CD4-positive, alpha-beta T cell treated with Interleukin-4 for 4 hours (primary cell): ENCODE measurements around the gene CDK5RAP2.

ENCODE experiments used
- DNase-seq: peaks from one replicate; pipeline ENCODE4 v3.0.0-alpha.2; 2020

The CDK5RAP2 gene

DNA sequence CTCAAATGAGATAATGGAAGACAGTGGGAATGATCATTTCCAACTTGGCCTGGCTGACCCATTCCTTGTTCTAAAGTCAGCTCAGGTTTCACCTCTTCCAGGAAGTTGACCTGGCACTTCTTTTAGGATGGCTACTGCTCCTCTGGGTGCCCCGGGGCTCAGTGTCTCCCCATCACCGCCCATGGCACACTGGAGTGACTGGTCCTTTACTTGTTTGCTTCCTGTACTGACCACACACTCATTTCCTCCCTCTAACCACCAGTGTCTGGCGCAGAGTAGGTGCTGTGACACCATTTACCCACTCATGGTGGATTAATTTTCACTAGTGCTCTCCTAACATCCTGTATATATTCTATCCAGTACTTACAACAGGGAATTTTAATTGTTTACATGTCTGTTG is 183.5 kb downstream of the CDK5RAP2 start:
- DNase-seq, result no peak

GRCh38 chr9:120395376-120395775 is 184.6 kb downstream of the CDK5RAP2 start:
- DNase-seq, result no peak

DNA sequence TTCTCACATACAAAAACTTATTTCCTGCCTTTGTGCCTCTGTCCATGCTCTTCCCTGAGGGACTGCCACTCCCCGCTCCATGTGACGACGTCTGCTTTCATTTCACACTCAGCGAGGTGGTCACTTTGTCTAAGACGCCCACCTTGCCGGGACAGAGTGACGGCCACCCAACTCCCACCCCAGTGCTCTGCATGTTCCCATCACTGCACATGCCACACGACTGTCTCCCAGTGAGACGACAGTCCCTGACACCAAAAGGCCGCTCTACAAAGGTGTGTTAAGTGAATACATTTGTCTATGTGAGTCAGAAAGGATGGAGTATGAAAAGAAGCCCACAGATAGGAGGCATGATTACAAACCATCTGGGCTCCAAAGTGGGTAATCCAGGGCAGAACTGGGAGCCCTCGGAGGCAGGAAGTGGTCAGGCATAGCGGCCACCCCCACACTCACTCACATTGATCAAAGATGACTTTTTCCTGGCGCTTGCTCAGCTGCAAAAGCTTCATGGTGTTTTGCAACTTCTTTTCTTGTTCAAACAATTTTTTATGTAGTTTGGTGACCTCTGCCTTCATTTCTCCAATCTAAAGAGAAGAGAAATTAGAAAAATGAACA is 185.8 kb downstream of the CDK5RAP2 start:
- peak; percentile 6 for DNase-seq

DNA sequence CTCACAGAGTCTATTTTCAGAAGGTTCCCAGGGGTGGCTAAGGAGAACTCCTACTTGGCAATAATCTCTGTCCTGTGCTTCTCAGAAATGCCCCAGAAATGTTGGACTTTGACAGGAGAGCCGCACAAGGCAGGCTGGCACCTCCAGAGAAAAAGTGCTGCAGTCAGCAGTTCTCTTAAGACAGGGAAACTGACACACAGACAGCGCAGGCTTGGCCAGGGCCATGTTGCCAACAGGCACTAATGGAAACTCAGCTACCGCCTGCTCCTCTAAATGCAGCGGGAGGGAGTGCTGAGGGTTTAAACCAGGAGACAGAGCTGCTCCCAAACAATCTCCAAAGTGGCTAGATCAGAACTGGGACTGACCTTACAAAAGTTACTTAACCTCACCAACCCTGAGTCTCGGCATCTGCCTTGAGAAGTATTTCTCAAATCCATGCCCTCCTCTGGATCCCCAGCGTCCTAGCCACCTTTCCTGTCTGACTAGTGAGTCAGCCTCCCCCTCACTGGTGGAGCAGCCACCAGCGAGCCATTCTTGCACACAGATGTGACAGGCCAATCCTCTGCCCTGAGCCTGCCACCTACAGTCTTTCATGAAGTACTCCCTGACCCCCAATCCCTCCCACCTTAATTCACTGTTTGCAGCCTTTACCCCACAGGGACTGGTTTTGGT is 186.4 kb downstream of the CDK5RAP2 start:
- DNase-seq, result no peak

DNA sequence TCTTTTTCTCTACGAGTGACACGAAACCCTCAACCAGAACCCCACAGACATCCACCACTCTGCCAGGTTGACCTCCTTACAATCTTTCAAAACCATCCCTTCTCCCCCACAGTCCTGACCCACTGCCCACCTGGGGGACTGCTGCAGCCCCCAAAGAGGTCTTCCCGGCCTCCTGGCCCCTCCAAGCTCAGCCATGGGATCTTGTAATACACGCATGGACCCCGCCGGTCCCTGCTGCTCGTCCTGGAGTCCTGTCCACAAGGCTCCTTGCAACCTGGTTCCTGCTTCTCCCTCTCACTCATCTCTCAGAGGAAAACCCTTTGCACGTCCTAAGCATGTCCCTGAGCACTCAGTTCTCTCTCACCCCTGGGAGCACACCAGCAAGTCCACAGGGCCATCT is 187.3 kb downstream of the CDK5RAP2 start:
- DNase-seq, result no peak

DNA sequence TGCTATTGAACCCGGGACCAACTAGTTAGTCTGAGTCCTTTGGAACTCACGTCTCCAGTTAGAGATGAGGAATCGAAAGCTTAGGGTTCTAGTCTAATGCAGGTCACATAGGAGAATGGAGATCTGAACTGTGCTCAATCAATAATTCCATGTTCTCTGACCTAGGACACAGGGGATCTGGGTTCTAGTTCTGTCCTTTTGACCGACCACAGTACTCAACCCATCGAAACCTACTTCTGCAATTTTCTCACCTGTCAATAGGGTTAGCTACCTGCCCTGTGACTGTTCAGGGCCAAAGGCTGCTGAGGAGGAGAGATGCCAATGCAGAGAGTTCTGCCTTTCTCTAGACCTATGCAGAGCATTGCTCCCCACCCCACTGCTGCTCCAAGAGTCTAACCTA is 187.7 kb downstream of the CDK5RAP2 start:
- DNase-seq, result no peak

- no peak for DNase-seq
Measured at GRCh38 chr9:120391691-120392090, 188.3 kb downstream of the CDK5RAP2 start.

DNA sequence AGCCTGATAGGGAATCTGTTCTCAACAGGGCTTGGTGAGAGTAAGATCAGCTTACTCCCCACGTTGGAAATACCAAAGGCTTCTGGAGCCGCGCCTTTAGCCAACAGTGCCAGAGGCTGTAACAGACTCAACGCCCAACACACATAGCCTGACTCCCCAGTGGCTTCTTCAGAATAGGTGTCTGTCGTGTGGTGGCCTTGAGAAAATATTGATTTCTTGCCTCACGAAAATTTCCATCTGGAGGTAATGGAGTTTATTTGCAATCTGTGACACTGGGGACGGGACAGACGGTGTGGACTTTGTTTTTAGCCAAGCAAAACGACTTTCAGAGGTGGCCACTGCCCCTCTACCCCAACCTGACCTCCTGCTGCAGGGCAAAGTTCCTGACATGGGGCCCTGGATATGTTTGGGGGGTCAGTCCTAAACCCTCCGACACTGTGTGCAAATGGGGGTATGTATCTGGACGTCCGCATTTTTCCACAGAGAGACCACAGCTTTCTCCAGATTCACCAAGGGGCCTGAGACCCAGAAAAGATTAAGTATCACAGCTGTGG is 189.3 kb downstream of the CDK5RAP2 start:
- no peak for DNase-seq

- no peak for DNase-seq
Measured at GRCh38 chr9:120389867-120390266, 190.1 kb downstream of the CDK5RAP2 start.

GRCh38 chr9:120389300-120389699 is 190.7 kb downstream of the CDK5RAP2 start:
- DNase-seq, result no peak

DNA sequence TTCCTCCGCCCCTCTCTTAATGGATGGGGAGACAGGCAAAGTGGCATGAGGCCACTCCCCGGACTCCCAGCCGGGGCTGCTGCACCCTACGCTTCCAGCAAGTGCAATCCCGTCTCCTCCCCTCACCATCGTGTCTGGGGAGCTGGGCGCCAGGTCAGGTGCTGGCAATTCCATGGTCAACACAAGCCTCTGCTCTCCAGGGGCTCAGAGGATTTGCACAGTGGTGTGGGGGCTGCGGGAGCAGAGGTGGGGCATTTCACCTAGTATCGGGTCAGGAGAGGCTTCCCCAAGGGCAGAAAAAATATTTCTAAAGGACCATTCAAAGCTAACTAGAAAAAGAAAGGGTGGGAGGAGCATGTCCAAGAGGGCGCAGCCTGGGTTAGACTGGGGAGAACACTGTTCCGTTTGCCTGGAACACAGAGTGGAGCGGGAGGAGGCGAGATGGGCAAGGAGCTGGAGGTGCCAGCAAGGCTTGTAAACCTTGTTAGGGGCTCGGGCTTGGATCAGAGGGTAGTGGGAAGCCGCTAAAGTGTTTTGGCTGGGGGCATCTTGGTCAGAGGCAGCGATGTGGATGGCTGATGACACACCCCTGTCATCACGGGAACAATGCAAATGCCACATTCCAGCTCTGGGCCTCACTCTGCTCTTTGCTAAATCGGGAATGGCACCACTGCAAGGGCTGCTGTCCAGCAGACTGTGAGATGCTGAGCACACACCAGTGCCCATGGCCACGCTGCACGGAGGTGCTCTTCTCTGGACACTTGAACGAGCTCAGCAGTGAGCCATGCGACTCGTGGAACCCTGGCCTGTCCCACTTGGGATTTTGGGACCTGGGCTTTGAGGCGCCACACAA is 191.7 kb downstream of the CDK5RAP2 start:
- no peak for DNase-seq

DNA sequence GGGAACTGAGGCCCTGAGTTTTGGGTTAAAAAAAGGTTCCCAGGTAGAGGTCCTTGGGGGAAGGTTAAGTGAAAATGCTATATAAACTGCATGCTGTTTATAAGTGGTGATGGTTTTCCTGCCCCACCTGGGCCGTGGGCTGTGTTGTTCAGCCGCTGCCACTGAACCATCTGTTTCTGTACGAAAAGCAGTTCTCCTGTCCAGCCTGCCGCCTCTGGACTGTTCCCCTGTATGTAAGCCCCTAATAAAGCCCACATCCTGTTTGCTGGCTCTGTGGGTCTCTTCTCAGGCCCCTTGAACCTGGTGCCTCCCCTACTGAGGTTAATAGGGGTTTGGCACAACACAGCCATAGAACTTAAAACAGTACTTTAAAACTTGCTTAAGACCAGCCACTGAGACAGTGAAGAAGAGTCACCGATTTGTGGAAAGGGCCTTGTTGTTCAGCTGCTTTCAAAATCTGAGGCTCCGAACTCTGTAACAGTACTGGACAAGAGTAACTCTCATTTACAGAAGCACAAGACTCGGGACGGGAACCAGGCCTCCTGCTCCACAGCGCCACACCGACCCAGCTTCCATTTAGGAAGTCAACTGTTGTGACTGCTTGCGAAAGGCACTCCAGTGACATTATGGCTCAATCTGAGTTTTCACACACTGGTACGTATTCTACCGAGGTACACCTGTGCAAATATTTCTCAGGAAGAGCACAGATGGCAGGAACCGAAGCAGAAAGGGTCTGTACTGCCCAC is 192.5 kb downstream of the CDK5RAP2 start:
- DNase-seq, result no peak

GRCh38 chr9:120386390-120387131 is 193.4 kb downstream of the CDK5RAP2 start:
- no peak for DNase-seq

DNA sequence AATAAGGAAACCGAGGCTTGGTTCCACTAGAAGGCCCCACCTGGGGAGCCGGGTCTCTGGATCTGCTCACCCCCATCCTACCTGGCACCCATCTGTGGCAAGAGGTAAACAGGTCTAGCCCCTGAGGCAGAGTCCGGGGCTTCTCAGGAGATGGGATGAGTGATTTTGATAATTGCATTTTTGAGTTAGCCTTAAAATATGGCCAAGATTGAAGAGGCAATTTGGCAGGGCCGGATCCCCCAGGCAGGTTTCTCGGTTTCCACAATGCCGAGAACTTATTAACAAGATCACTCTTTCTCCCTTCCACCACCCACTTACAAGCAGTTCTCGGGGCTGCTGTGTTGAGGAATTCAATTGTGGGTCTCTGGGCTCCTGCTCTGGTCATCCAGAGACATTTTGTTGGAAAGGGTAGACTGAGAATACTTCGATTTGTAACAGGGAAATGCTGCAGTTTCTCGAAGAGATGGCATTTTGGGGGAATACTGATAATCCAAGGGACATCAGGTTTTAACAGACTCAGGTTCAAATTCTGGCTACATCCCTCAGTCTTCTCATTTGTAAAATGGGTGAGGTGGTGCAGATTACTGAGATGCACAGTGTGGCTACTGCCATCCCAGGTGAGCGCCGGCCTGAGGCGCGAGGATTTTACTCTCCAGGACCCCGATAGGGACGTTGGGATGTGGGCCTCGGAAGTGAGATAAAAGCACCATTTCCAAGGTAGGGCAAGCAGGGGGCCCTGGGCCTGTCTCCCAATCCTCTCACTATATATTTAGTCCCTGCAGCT is 194.2 kb downstream of the CDK5RAP2 start:
- no peak for DNase-seq

GRCh38 chr9:120384925-120385272 is 195.1 kb downstream of the CDK5RAP2 start:
- no peak for DNase-seq

DNA sequence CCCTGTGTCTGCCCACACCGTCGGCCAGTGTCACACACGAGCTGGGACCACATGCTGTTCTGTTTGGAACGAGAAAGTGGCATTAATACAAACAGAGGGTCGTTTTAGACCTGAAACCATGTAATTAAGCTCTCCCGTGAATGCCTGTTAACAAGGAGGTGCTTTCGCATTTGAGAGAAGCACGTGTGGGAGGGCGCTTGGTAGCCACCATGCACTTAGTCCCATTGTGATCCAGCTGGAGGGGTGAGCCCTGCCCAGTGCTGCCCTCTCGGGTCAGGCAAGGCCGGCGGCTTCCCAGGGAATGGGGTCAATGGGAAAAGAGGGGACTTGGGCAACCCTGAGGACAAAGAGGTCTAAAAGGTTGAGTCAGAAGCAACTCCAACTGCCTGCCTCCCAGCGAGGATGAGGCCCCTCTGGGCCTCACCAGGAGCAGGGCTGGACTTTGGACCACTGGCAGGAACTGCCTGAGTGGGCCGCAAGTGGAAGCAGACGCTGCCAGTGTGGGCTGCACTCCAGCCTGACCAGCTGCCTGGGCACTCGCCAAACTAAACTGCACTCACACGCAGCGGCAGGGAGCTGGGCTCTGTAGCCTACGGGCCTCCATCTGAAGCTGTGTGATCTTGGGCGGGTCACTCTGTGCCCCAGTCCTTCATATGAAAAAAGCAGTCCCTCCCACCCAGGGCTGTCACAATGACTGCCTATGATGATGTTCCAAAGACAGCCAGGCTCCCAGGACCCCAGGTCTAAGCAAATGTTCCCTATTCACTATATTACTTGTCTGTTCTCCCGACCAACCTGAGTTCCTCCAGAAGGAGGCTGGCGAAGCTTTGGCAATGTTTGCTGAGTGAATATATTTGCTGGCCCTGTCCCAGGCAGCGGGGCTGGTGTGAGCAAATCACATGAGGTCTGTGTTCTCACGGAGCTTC is 195.7 kb downstream of the CDK5RAP2 start:
- no peak for DNase-seq

DNA sequence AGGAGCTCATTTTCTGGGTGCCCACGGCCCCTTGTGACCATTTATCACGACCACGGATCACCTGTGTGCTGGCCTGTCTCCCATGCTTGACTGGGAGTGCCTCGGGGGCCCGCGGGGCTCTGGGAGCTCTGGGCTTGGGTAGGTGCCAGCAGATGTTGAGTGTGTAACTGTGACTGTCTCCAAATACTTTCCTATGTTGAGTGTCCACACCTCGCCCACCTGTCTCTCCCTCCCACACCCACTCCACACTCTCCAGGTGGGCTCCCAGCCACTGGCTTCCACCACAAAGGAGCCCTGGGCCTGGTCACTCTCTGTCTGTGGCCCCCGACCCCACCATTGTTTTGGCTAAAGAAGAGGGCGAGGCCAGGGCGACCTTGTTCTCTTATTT is 196.4 kb downstream of the CDK5RAP2 start:
- no peak for DNase-seq

DNA sequence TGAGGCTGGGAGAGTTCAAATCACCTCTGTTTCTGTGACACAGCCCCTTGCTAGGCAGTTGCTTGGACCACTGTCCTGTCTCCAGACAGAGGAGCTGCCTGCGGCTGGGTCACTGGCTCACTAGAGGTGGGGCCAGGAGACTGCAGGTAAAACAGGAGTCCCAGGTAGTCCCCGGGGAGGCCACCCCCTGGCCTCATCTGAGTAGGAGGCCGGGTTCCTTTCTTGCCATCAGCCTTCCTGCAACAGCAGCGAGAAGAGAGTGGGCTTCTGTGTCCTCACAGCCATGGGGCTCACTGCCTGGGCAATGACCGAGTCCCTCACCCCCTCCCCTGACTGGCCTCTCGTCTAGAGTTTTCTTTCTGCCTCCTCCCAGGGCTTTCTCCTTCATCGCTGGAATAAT is 197.5 kb downstream of the CDK5RAP2 start:
- DNase-seq, result no peak

GRCh38 chr9:120381839-120382238 is 198.1 kb downstream of the CDK5RAP2 start:
- no peak for DNase-seq

- no peak for DNase-seq
Measured at GRCh38 chr9:120379611-120380010, 200.4 kb downstream of the CDK5RAP2 start.
